ENCODE results near the gene NPR3.
"Not testable (repeated sequence)": the region's sequence is repeated elsewhere in the genome, so short reads cannot be mapped to it uniquely, and the experiment has no call there.

The NPR3 gene

DNA sequence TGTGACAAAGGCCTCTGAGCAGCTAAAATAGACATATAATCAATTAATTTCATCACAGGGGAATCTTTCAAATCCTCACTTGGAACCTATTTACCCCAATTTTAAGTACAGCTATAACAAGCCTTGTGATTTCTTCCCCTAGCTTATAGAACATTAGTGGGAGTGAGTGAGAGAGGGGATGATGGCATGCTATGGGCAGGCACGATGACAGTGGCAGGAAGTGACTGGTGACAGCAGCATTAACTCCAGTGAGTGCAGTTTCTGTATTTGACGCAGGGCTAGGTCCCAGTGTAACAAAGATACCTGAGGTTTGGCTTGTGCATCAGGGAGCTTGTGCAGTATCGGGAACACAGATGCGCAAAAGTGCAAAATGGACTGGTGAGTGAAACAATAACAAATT, 54.1 kb downstream of the NPR3 start:
- no peak for DNase-seq (ENCODE audit: low read depth)

DNA sequence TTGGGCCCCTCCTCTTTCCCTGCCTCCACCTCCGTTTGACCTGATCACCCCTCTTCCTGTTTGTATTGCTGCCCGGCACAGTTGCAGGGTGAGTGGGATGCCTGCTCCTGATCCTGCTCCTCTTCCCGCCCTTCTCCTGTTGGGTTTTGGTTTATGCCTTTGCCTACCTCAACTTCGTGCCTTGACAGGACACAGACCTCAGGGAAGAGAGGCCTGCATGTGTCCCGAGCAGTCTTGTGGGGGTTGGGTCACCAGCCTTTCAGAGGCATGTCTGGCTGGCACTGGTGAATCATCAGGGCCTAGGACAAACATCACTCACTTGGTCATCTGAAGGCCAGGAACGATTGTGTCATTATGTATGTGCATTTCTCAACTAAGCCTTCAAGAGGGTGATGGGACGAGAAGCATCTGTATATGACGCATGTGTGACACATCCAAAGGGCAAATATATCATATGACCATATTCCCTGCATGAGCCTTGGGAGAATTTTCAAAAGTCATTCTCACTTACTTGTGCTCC, 56.9 kb downstream of the NPR3 start:
- DNase-seq (ENCODE audit: low read depth): no peak

DNA sequence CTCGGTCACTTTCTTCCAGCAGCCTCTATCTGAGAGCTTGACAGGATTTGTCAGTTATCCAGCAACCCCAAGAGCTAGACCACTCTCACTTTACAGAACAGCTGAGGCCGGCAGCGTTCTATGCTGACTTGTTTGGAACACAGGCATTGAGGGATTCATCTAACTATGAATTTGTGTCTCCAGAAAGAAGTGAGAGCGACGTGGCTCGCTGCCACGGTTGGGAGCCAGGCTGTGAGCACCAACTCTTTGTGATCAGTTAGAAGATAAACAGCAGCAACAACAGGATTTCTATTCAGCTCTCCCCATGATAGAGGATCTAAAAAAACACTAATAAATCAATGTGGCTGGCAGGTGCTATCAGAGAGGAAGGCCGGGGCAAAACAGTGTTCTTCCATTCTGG, 58.6 kb downstream of the NPR3 start:
- no peak for DNase-seq (ENCODE audit: low read depth)

DNA sequence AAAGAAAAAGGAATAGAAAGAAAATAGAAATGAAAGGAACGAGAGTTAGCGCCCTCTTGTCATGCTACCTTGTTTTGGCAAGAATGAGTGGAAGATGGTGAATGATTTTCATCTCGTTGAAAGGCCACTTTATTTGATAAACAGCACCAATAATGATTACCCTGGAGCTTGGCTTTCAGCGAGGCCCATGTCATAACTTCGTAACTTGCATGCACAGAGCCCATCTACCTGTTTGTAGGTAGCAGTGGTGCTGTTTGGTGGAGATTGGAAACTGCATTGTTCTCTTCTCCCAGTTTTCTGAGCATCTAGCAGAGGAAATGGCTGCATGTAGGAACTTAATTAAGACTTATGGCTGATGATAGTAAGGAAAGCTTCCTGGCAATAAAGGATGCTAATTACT, 59.3 kb downstream of the NPR3 start:
- no peak for DNase-seq (ENCODE audit: low read depth)

DNA sequence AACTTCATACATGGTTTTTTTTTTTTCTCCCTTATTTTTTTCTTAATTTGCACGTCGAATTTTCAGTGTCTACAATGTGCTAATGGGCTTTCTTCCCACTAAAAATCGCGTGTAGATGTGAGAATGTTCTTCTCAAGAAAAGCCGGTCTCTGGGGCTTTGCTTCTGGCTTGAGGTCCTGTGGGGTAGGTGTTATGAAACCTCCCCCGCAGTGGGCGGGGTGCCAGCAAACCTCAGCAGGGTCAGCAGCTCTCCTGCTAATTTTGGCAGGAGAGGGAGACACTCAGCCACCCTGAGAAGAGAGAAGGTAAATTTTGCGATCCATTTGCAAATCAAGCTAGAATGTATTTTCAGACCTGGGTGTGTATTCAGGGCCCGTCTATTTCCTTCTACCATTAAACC, 59.9 kb downstream of the NPR3 start:
- DNase-seq (ENCODE audit: low read depth): no peak

DNA sequence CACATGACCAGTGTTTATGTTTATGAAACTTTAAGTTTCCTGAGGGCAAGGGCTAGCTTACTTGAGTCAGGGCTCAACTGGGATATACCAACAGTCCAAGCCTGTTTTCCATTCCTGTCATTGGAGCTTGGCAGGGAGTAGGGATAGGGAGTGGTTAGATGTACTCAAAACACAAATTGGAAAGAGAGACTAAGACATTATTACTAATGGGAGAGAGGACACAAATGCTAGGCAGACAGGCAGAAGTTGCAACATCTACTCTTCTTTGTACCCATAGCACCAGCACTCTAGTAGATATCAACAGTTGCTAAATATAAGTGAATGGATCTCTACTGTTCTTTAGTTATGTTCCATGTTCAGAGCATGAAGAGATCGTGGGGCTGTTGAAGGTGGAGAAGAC, 62.8 kb downstream of the NPR3 start:
- no peak for DNase-seq (ENCODE audit: low read depth)

DNA sequence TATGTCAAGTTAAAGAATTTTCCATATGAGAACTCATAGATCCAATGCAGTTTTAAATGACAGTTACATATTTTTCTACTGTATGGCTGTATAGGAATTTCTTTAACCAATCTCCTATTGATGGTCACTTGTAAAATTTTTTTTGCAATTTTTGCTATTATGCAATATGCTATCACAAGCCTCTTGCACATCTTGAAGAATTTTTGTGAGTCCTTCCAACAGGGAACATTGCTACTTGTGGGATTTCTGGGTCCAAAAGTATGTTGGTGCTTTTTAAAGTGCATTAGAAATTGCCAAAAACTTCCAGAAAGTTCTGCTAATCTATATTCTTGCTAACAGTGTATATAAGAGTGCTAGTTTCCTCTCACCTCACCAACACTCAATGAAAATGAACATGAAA, 65.1 kb downstream of the NPR3 start:
- no peak for DNase-seq (ENCODE audit: low read depth)

DNA sequence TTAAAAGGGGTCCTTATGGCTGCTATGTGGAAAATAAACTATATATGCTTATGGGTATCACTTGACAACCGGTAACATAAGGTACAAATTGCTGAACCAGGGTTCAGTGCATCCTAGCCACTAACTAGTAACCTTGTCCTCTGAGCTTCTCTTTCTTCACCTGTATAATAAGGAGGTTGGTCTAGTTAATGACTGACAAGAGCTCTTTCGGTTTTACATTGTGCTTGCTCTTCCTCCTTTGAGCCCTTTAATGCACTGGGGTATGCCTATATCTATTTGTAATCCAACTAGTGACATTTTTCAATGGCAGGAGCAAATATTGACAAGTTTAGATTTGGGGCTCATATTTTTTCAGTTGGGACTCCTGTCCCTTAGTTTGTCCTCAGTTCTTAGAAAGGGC, 66.1 kb downstream of the NPR3 start:
- no peak for DNase-seq (ENCODE audit: low read depth)

DNA sequence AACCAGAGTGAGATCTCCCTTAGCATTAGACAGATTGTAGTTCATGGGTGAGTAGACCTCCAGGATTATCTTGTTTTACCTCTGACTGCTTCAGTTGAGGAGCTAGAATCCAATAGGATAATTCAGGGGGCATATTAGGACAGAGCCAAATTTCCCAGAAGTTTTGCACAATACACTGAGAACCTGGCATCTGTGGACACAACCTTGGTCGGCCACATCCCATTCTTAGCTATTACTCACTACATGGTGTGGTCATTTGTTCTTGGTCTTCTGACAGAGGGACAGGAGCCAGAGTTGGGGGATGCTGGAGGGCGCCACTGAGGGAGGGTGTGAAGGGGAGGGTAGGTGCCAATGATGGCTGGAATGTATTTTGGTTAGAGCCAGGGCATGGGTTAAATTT, 66.6 kb downstream of the NPR3 start:
- DNase-seq (ENCODE audit: low read depth): no peak

DNA sequence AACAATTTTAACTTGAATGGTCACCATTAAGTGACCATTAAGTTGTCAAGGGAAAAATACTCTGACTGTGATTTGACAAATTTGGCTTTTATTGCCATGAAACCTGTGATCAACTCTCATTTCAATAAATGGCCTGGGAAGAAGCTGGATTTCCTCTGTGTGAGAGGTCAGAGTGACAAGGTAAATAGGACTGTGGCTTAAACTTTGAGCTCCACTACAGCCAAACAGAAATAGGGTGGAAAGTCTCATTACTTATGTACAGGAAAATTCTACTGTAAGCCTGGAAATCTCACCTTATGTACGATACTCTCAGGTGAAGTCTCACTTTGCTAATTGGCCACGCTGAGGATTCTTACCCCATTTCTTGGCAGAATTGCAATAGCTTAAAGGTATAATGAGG, 67.3 kb downstream of the NPR3 start:
- no peak for DNase-seq (ENCODE audit: low read depth)

DNA sequence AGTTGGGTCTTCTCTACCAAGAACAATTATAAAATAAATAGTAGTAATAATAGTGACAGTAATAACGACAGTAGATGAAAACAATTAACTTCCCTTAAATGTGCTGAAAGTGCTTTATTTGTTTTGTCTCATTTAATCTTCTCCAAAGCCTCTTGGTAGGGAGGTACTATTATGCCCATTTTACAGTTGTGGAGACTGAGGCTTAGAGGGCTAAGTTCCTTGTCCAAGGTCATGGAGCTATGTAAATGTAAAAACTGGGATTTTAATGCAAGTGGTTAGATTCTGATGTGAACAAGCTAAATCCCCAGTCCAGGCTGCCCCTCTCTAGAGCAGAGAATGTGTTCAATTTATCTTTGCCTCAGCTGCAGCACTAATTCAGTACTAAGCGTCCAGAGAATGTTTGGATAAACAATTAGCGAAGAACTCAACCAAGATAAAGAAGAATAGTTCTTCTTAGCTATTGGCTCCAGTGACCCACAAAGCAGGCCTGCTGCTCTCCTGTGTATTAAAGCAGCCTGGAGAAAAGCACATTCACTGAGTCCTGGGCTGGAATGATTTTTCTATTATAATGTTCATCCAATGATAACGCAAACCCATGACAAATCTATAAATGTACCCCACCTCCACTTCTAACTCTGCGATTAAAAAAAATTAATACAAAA, 68.8 kb downstream of the NPR3 start:
- DNase-seq (ENCODE audit: low read depth): no peak

DNA sequence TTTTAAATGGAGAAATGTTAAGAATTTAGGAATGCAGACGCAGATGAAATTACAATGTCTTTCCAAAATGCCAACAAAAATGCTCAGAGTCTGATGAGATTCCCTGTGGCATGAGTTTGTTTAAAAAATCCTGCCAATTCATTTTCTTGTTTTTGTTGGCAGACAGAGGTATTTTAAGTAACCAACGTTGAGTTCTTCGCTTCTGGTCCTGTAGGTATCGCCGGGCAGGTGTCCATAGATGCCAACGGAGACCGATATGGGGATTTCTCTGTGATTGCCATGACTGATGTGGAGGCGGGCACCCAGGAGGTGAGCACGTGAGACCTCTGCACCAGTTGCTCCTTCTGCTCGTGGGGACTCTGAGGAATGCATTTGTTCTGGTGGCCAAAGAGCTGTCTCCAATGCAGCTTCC, 69.4 kb downstream of the NPR3 start:
- no peak for DNase-seq (ENCODE audit: low read depth)

DNA sequence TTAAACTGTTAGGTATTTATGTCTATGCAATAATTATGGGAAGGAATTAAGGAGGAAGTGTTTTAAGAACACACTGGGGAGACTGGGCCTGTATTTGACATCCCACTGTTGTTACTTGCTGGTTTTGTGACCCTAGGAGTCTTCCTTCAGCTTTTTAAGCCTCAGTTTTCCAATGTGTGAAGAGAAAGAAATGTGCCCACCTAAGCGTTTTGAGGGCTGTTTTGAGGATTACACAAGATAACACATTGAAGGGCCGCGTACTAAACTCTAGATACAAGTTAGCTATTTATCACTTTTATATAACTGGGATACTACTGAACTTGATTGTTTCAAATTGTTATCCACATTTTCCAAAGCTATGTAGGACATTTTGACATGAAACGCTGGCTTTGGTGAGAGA, 72.5 kb downstream of the NPR3 start:
- no peak for DNase-seq (ENCODE audit: low read depth)

DNA sequence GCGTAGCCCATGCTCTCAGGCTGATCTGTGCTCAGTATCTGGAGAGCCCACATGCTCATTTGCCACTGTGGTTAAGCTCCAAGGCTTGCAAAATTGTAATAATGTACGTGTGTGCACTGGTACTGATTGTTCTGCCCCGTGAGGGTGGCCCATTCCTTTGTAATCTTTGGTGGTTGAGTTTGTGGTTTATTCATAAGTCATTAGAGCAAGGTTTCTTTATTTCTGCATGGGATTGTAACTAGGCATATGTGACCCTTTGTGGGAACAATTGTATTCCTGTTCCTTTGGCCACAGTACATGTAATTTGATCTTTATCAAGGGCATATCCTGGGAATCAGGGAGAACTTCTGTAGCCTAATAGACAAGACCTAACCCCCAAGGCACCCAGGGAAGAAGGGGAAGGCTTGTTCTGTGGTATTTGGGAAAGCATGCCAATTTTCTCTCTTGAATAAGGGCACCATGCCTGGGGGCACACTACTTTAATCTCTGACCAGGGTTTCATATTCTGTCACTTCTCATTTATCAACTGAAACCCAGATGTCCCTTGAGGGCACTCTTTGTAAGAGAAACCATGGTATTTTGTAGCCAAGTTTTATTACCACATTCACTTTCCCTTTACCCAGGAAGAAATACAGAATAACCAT, 74.6 kb downstream of the NPR3 start:
- no peak for DNase-seq (ENCODE audit: low read depth)

DNA sequence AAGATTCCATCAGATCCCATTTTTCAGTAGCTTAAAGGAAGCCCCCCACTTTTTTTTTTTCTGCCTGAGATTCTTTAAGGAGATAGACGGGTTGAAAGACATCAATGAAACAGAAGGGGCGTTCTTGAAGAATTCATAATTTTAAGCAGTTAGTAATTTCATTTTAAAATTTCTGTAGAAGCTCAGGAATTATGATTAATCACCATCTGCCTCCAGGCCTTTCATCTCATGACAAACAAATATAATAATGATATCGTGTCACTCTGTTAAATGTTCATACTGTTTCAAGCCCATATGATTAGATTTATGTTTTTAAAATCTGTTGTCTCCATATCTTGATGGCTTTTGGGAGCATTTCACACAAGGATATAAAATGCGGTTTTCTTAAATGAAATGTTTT, 75.2 kb downstream of the NPR3 start:
- no peak for DNase-seq (ENCODE audit: low read depth)

DNA sequence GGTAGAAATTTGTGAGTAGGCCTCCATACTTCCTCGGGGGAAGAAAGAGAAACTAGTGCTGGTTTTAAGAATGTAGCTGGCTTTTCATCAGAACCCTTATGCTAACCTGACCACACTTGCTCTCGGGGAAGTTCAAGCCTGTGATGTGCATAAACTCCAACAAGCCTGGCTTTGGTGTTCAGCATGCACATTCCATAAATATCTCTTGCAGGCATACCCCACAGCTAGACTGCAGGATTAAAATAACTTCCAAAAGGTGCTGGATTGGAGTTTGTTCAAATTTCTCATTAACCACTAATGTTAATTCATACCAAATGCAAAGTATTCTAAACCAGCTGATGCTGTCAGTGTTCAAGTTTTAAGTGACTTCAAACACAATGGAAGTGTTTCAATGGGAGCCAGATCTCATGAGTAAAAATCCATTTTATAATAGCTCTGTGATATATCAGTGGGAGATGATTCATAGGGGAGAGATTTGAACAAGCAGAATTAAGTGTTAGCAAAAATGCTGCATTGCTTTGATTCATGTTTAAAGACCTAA, 79.4 kb downstream of the NPR3 start:
- no peak for DNase-seq (ENCODE audit: low read depth)

DNA sequence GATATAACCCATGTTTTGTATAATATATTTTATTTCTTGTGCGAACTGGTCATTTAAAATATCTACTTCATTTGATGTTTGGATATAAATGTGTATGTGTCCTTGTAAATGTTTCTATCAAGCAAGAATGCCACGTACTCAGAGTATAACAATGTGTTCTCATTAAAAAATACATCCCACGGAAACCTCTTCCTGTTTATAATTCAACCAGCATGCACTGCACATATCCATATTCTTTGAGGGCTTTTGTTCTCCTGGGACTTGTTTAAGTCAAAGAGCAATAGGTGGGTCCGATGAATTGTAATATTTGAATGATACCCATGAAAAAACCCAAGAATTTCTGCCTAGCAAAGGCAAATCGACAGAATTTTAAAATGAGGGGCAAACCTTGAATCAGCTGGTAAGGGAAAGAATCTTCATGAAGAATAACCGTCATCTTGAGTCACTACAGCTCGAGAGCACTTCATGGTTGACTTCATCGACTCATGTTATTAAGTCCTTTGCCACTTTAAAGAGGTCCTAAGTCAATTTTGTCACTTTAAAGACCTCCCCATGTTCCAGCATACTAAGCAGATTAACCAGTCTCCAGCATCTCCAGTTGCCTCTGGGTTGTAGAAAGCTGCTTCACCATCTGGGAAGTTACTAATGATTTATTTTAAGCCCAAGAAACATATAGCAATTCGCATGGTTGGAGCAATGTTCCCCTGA, 80.6 kb downstream of the NPR3 start:
- DNase-seq (ENCODE audit: low read depth): no peak

DNA sequence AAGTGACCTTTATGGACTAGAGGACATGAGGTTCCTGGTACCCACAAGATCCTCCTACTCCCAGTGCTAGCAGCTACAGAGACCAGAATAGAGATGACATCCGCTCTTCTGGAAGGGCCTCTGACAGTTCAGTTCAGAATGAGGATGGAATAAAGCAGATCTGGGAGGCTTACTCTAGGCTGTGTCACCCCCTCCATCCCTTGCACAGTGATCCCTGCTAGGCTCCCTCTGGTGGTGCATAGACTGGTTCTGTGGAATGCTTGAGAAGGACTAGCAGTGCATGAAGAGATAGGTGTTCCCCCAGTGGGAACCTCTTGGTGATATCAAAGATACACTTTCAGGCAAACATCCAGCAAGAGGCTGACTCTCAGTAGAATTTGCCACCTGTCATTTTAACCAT, 83.0 kb downstream of the NPR3 start:
- DNase-seq (ENCODE audit: low read depth): no peak

DNA sequence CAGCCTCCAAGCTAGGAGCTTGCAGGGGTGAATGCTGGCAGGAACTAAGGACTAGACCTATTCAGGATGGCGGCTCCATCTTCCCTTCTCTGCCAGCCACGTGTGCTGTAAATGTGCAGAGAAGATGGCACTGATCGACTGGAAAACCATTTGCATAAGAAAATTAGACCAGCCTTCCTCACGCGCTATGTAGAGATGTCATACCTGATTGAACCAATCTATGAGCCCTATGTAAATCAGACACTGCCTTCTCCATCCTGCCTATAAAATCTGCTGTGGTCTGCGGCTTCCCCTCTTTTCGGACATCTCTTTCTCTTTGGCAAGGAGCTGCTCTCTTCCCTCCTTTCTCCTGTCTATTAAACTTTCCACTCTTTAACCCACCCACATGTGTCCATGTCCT, 91.6 kb downstream of the NPR3 start:
- DNase-seq (ENCODE audit: low read depth): no peak

DNA sequence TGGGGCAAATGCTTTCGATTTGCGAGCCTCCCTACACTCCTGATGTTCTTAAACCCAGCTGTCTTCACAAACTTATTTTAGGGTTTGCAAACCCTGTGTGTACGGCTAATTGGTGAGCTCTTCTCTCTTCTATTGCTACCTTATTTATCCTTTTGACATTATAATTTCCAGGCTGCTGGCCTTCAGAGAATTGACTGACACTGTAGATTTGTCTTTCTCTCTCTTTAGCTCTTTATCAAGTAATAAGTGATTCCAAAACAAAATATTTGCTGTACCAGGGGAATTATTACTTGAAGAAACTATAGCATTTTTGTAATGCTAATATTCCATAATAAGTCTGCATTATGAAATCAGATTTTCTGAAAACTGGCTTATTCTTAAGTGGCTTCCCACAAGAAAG, 92.5 kb downstream of the NPR3 start:
- DNase-seq (ENCODE audit: low read depth): no peak

DNA sequence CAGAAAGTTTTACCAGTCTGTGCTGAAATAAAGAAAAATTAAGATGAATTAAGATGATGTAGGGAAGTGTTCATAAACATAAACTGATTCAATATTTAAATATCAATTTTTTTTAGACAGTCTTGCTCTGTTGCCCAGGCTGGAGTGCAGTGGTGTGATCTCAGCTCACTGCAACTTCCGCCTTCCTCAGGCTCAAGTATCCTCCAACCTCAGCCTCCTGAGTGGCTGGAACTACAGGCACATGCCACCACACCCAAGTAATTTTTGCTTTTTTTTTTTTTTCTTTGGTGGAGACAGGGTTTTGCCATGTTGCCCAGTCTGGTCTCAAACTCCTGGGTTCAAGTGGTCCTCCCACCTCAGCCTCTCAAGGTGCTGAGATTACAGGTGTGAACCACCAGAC, 94.3 kb downstream of the NPR3 start:
- DNase-seq (ENCODE audit: low read depth): not testable (repeated sequence)

DNA sequence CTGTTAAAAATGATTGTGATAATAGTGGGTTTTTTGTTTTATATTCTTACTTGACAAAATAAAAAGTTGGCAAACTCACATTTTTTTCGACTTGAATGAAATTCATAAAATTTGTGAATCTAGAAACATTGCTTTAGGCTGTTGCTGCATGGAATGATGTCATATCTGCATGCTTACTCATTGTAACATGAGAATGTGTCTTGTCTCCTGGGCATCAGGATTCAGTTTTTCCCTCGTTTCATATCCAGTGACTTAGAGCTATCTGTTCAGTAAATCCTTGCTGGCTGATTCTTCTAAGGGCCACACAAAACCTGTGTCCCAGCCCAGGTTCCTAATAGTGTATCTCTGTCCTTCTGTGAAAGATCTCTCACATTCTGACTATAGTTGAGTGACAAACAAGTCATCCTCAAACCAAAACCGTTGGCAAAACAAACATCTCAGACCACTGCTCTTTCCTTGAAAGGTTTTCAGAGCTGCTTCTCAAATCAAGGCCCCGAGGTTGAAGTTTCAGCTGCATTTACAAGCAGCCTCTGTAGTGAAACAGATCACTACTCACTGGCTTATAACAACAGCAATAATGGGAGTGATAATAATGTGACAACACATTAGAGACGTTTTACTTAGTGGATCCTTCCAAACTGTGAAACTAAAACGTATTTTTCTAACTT, 95.0 kb downstream of the NPR3 start:
- DNase-seq (ENCODE audit: low read depth): no peak

DNA sequence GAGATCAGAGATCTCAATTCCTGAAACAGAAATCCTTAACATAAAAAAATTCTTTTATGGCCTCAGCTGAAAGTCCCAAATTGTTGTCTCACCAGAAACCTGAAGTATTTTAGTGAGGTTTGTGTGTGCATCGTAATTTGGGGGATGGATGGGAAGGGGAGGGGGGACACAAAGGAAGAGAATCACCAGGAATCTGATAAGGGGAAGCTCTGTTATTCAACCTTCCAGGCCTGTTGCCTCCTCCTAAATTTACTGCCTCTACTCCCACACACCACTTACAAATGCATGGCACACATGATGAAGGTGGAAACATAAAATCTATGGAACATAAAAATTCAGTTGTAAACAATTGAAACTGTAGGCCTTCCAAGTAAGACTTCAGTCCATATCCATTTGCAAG, 97.7 kb downstream of the NPR3 start:
- no peak for DNase-seq (ENCODE audit: low read depth)

Measured in activated T-helper 9 cell treated with anti-CD3 and anti-CD28 coated beads, Interleukin-2, amount 50 U/mL, for 16 hours (primary cell).